Neural cell (in vitro differentiated cells): ENCODE measurements around the gene NCK2. TPM values are rescaled to one million over a fixed set of nuclear protein-coding genes. Genes with fewer than 3 reads are reported as not detected.

Source experiments
- H2AFZ ChIP-seq: fragments of 200-600, 300-800 bp; sonication (generic), shearing (Covaris generic); 2 replicates; pipeline ENCODE4 v1.6.0; 2014; ENCODE audit warnings: low read depth, mild to moderate bottlenecking, antibody characterized with exemption, low read length, moderate library complexity
- H3F3A ChIP-seq: fragments of 200-600 bp; shearing (Covaris generic); 2 replicates; pipeline ENCODE4 v1.6.1; 2016; ENCODE audit warnings: mild to moderate bottlenecking, moderate library complexity, mixed read lengths, antibody characterized with exemption, low read length; ENCODE audit not compliant: insufficient read depth, poor library complexity, severe bottlenecking
- H3K27ac ChIP-seq: fragments of 200-600, 300-800 bp; sonication (generic), shearing (Covaris generic); 2 replicates; pipeline ENCODE4 v1.5.1; 2014; ENCODE audit warnings: mild to moderate bottlenecking, low read length, moderate library complexity
- H3K27me3 ChIP-seq: fragments of 300-800, 200-600 bp; sonication (generic), shearing (Covaris generic); 2 replicates; pipeline ENCODE4 v1.6.0; 2014; ENCODE audit warnings: mild to moderate bottlenecking, low read depth, low read length, moderate library complexity; ENCODE audit not compliant: insufficient read depth
- H3K36me3 ChIP-seq: fragments of 300-800, 200-600 bp; sonication (generic), shearing (Covaris generic); 2 replicates; pipeline ENCODE4 v1.5.1; 2014; ENCODE audit warnings: mild to moderate bottlenecking, antibody characterized with exemption, low read length, moderate library complexity; ENCODE audit not compliant: insufficient read depth
- H3K4me2 ChIP-seq: fragments of 300-800, 200-600 bp; sonication (generic), shearing (Covaris generic); 2 replicates; pipeline ENCODE4 v1.6.0; 2014; ENCODE audit warnings: mild to moderate bottlenecking, low read length
- H3K4me3 ChIP-seq: fragments of 300-800, 200-600 bp; sonication (generic), shearing (Covaris generic); 2 replicates; pipeline ENCODE4 v1.5.1; 2014; ENCODE audit warnings: mild to moderate bottlenecking, low read length, moderate library complexity
- H3K79me2 ChIP-seq: fragments of 200-600 bp; shearing (Covaris generic); replicated peaks from 2 replicates; pipeline ENCODE4 v1.6.0; 2014; ENCODE audit warnings: mild to moderate bottlenecking, low read length, moderate library complexity; ENCODE audit not compliant: insufficient read depth
- H3K9ac ChIP-seq: fragments of 300-800, 200-600 bp; sonication (generic), shearing (Covaris generic); 2 replicates; pipeline ENCODE4 v1.6.1; 2016; ENCODE audit warnings: mild to moderate bottlenecking, low read length, mixed read lengths
- H3K9me2 ChIP-seq: fragments of 200-600 bp; shearing (Covaris generic); 2 replicates; pipeline ENCODE4 v1.6.1; 2016; ENCODE audit warnings: mild to moderate bottlenecking, low read length, mixed read lengths; ENCODE audit not compliant: insufficient read depth
- H3K9me3 ChIP-seq: fragments of 200-600, 300-800 bp; sonication (generic), shearing (Covaris generic); 2 replicates; pipeline ENCODE4 v1.6.1; 2016; ENCODE audit warnings: mild to moderate bottlenecking, mixed run types, low read length, moderate library complexity, mixed read lengths
- H4K20me1 ChIP-seq: fragments of 200-600 bp; shearing (Covaris generic); 2 replicates; pipeline ENCODE4 v1.6.1; 2016; ENCODE audit warnings: mild to moderate bottlenecking, mixed run types; ENCODE audit not compliant: insufficient read depth
- EP300 ChIP-seq: fragments of 450-650 bp; conservative IDR thresholded peaks from 2 replicates; pipeline ENCODE4 v1.6.1; 2014; ENCODE audit warnings: antibody characterized with exemption, mild to moderate bottlenecking, moderate library complexity; ENCODE audit not compliant: poor library complexity, severe bottlenecking
- EZH2 ChIP-seq: fragments of 200-600, 300-800 bp; shearing (Covaris generic), sonication (generic); IDR thresholded peaks from 2 replicates; pipeline ENCODE4 v1.6.1; 2014; ENCODE audit warnings: antibody characterized with exemption, low read length, borderline replicate concordance, mild to moderate bottlenecking; ENCODE audit not compliant: insufficient read depth, poor library complexity, severe bottlenecking
- MXI1 ChIP-seq: fragments of 450-650 bp; conservative IDR thresholded peaks from 2 replicates; pipeline ENCODE4 v1.6.1; 2014; ENCODE audit warnings: antibody characterized with exemption, mild to moderate bottlenecking; ENCODE audit not compliant: poor library complexity, severe bottlenecking
- POLR2AphosphoS5 ChIP-seq: IDR thresholded peaks from 2 replicates; pipeline ENCODE4 v1.6.1; 2012
- RAD21 ChIP-seq: fragments of 450-650 bp; conservative IDR thresholded peaks from 2 replicates; pipeline ENCODE4 v1.6.1; 2014; ENCODE audit warnings: antibody characterized with exemption, mild to moderate bottlenecking, moderate library complexity
- SMC3 ChIP-seq: fragments of 450-650 bp; conservative IDR thresholded peaks from 2 replicates; pipeline ENCODE4 v1.6.1; 2014; ENCODE audit warnings: antibody characterized with exemption, mild to moderate bottlenecking, moderate library complexity; ENCODE audit not compliant: poor library complexity
- TAF1 ChIP-seq: IDR thresholded peaks from 2 replicates; pipeline ENCODE4 v1.6.1; 2012; ENCODE audit warnings: low read depth
- polyA plus RNA-seq: library from polyadenylated mRNA; depleted of rRNA; stranded (reverse); fragments of >200 nt; gene quantifications from 2 replicates; pipeline ENCODE4 v1.2.3, GENCODE V29; 2014
- TF ChIP-seq, protein P1 (sequence below): IDR thresholded peaks from 2 replicates; pipeline ENCODE4 v1.6.1; 2012; ENCODE audit warnings: borderline replicate concordance
- TF ChIP-seq, protein P2 (sequence below): fragments of 450-650 bp; IDR thresholded peaks from 2 replicates; pipeline ENCODE4 v1.5.1; 2014; ENCODE audit warnings: antibody characterized with exemption, mild to moderate bottlenecking, moderate library complexity; ENCODE audit not compliant: poor library complexity, severe bottlenecking

Gene NCK2
- polyA plus RNA-seq, 1 donor from 2014 or later = 49.4 TPM

DNA sequence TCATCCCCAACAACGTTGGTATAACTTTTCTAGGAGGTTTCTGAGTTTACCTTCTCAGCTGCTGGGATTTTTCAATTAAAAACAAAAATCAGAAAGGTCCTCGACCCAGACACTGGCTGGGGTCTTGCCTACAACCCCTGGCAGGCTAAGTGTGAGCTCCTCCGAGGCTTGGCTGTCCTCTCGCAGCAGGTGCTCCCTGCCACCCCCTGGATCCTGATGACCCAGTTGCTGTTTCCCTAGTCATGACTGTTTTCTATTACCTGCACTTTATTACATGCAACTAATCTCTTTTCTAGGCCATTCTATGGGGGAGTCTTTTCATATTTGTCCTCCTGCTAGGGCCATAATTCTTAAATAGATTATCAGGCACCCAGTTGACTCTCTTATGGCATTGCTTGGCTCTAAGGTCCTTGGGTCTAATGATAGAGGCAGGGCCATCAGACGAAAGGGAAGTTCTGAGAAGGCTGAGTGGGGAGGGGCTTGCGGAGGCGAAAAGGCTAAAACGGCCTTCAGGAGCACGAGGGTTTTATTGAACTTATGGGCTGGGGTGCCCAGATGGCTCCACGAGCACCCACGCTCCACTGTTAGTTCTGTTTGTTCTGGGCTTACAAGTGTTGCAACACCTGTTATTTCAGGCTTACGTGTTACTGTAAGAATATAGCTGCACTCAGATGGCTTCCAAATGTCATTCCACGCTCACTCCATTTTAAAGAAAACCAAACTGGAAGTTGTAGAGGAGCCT is 166.0 kb downstream of the NCK2 start:
- Histone ChIP-seq H3K79me2 (no peaks in the 10 kb centered on the region), H3K4me3 (no peak overlapping the region), H4K20me1 (no peaks in the 10 kb centered on the region), H3F3A (no peaks in the 10 kb centered on the region), H3K27ac (no peak overlapping the region), H3K9ac (no peak overlapping the region), H3K4me2 (no peak overlapping the region), H3K9me2 (no peaks in the 10 kb centered on the region), H2AFZ (no peak overlapping the region), H3K9me3 (peaks cover 6% of the 10 kb centered on the region), H3K27me3 (no peaks in the 10 kb centered on the region), H3K36me3 (no peaks in the 10 kb centered on the region)
- TF ChIP-seq POLR2AphosphoS5 = no peak

DNA sequence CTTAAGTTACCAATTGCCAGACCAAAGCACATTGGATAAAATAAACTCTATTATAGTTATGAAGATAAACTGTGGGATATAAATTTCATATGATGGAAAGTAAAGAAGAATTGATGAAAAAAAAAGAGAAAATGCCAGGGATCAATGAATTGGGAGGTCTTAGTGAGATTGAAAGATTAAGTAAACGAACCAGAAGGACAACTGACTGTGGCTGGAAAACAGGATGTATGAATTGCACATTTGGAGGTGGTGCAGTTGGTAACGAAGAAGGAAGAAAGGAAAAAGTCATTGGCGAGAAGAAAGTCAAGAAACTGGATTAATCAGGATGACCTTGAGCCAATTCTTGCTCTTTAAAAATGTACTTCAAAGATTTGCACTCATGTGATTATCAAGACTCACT is 166.7 kb downstream of the NCK2 start:
- Histone ChIP-seq H3K36me3 (no peaks in the 10 kb centered on the region), H3K9me3 (peaks cover 6% of the 10 kb centered on the region), H3K4me3 (no peak overlapping the region), H3K9me2 (no peaks in the 10 kb centered on the region), H3K79me2 (no peaks in the 10 kb centered on the region), H3K27ac (no peak overlapping the region), H2AFZ (no peak overlapping the region), H3K9ac (no peak overlapping the region), H4K20me1 (no peaks in the 10 kb centered on the region), H3K4me2 (no peak overlapping the region), H3K27me3 (no peaks in the 10 kb centered on the region), H3F3A (no peaks in the 10 kb centered on the region)
- TF ChIP-seq, protein P1, sequence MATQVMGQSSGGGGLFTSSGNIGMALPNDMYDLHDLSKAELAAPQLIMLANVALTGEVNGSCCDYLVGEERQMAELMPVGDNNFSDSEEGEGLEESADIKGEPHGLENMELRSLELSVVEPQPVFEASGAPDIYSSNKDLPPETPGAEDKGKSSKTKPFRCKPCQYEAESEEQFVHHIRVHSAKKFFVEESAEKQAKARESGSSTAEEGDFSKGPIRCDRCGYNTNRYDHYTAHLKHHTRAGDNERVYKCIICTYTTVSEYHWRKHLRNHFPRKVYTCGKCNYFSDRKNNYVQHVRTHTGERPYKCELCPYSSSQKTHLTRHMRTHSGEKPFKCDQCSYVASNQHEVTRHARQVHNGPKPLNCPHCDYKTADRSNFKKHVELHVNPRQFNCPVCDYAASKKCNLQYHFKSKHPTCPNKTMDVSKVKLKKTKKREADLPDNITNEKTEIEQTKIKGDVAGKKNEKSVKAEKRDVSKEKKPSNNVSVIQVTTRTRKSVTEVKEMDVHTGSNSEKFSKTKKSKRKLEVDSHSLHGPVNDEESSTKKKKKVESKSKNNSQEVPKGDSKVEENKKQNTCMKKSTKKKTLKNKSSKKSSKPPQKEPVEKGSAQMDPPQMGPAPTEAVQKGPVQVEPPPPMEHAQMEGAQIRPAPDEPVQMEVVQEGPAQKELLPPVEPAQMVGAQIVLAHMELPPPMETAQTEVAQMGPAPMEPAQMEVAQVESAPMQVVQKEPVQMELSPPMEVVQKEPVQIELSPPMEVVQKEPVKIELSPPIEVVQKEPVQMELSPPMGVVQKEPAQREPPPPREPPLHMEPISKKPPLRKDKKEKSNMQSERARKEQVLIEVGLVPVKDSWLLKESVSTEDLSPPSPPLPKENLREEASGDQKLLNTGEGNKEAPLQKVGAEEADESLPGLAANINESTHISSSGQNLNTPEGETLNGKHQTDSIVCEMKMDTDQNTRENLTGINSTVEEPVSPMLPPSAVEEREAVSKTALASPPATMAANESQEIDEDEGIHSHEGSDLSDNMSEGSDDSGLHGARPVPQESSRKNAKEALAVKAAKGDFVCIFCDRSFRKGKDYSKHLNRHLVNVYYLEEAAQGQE = no peak
- TF ChIP-seq RAD21 (no peak), TAF1 (no peak)
- TF ChIP-seq, protein P2, sequence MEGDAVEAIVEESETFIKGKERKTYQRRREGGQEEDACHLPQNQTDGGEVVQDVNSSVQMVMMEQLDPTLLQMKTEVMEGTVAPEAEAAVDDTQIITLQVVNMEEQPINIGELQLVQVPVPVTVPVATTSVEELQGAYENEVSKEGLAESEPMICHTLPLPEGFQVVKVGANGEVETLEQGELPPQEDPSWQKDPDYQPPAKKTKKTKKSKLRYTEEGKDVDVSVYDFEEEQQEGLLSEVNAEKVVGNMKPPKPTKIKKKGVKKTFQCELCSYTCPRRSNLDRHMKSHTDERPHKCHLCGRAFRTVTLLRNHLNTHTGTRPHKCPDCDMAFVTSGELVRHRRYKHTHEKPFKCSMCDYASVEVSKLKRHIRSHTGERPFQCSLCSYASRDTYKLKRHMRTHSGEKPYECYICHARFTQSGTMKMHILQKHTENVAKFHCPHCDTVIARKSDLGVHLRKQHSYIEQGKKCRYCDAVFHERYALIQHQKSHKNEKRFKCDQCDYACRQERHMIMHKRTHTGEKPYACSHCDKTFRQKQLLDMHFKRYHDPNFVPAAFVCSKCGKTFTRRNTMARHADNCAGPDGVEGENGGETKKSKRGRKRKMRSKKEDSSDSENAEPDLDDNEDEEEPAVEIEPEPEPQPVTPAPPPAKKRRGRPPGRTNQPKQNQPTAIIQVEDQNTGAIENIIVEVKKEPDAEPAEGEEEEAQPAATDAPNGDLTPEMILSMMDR = no peak

GRCh38 chr2:105912081-105912480 is 167.4 kb downstream of the NCK2 start:
- H2AFZ ChIP-seq = no peak overlapping the region
- H3K36me3 ChIP-seq = no peaks in the 10 kb centered on the region
- no peak for TF ChIP-seq SMC3
- no peak for TF ChIP-seq TAF1
- no peak for TF ChIP-seq RAD21
- no peak for TF ChIP-seq EZH2
- no peak for TF ChIP-seq POLR2AphosphoS5
- TF ChIP-seq MXI1 = no peak
- TF ChIP-seq, protein P1 = no peak
- TF ChIP-seq, protein P2 = no peak
- TF ChIP-seq EP300 = no peak
- no peak overlapping the region for H3K9ac ChIP-seq
- H3K4me3 ChIP-seq = no peak overlapping the region
- H4K20me1 ChIP-seq = no peaks in the 10 kb centered on the region
- no peak overlapping the region for H3K4me2 ChIP-seq
- no peaks in the 10 kb centered on the region for H3K9me2 ChIP-seq
- no peaks in the 10 kb centered on the region for H3F3A ChIP-seq
- peaks cover 6% of the 10 kb centered on the region for H3K9me3 ChIP-seq
- H3K79me2 ChIP-seq = no peaks in the 10 kb centered on the region
- no peak overlapping the region for H3K27ac ChIP-seq
- no peaks in the 10 kb centered on the region for H3K27me3 ChIP-seq
